ENCODE measurements around the gene PLEKHA1. TPM values are rescaled to one million over a fixed set of nuclear protein-coding genes. Genes with fewer than 3 reads are reported as not detected.

The PLEKHA1 gene
- total RNA-seq, 4 donors from 2014 or later: 19.2 to 52.2 (median 35.0) TPM

GRCh38 chr10:122407375-122408125, 33.0 kb downstream of the PLEKHA1 start:
- H3K9me3 ChIP-seq: no peaks in the 10 kb centered on the region
- H3K27ac ChIP-seq: peak overlapping the region; percentile 37 to 82 (median 42)
- no peak overlapping the region for H3K4me3 ChIP-seq
- TF ChIP-seq, protein P1, sequence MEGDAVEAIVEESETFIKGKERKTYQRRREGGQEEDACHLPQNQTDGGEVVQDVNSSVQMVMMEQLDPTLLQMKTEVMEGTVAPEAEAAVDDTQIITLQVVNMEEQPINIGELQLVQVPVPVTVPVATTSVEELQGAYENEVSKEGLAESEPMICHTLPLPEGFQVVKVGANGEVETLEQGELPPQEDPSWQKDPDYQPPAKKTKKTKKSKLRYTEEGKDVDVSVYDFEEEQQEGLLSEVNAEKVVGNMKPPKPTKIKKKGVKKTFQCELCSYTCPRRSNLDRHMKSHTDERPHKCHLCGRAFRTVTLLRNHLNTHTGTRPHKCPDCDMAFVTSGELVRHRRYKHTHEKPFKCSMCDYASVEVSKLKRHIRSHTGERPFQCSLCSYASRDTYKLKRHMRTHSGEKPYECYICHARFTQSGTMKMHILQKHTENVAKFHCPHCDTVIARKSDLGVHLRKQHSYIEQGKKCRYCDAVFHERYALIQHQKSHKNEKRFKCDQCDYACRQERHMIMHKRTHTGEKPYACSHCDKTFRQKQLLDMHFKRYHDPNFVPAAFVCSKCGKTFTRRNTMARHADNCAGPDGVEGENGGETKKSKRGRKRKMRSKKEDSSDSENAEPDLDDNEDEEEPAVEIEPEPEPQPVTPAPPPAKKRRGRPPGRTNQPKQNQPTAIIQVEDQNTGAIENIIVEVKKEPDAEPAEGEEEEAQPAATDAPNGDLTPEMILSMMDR (IDR thresholded peaks at IDR 0.05): no peak
- TF ChIP-seq EP300 (IDR thresholded peaks at IDR 0.05): peak in 1 of 2 donors; percentile 14
- no peaks in the 10 kb centered on the region for H3K27me3 ChIP-seq
- DNase-seq (ENCODE audit: low spot score in 2 of 2): peak in 1 of 2 donors; percentile 36
- H3K4me1 ChIP-seq: peaks cover 0 to 12% (median 6%) of the 10 kb centered on the region in 4 donors
- H3K36me3 ChIP-seq: peaks cover 0 to 45% (median 0%) of the 10 kb centered on the region in 3 donors
- WGBS, 2 donors: 38 to 53% methylated on average over 8 of the region's 8 CpGs

DNA sequence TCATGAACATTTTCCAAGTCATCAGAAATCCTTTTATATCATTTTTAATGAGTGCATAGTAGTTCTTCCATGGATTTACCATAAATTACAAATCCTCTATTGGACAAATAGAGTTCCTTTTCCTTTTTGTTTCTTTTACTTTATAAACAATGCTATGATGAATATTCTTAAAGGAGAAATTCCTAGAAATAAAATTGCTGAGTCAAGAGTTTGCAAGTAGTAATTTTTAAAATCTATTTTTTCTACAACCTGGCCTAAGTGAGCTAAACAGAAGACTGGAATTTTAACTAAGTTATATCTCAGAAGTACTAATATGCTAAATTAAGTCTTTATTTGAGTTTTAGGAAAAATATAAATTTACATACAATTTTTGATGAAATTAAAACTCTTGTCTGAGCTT, 38.8 kb downstream of the PLEKHA1 start:
- TF ChIP-seq, protein P1 (IDR thresholded peaks at IDR 0.05): no peak
- no peak for TF ChIP-seq EP300 (IDR thresholded peaks at IDR 0.05)
- TF ChIP-seq POLR2A (IDR thresholded peaks at IDR 0.05): no peak
- no peaks in the 10 kb centered on the region for H3K27me3 ChIP-seq
- peaks cover 0 to 10% (median 3%) of the 10 kb centered on the region in 4 donors for H3K4me1 ChIP-seq
- H3K4me3 ChIP-seq: no peak overlapping the region
- H3K27ac ChIP-seq: no peak overlapping the region
- no peak for DNase-seq (ENCODE audit: low spot score in 2 of 2)
- H3K36me3 ChIP-seq: peaks cover 0 to 48% (median 0%) of the 10 kb centered on the region in 3 donors
- no peaks in the 10 kb centered on the region for H3K9me3 ChIP-seq

DNA sequence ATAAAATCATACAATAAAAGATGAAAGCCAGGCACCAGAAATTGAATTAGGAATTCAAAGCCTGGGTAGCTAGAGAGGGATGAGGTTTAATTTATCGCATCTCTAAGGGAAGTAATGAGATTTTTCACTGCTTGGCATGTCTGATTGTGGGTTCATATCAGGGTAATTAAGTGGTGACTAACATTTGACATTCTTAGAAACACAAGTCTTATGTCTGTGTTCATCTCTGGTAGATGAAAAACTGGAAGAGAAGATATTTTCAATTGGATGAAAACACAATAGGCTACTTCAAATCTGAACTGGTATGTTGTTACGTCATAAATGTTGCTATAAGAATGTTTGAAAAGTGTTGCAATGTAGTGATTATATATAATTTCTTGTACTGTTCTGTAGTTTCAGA, 43.2 kb downstream of the PLEKHA1 start:
- no peak overlapping the region for H3K4me3 ChIP-seq
- WGBS, 2 donors: 43 to 54% methylated on average over 2 of the region's 2 CpGs
- H3K27ac ChIP-seq: peak overlapping the region in 2 of 4 donors; percentile 38 to 56
- H3K4me1 ChIP-seq: peaks cover 0 to 41% (median 15%) of the 10 kb centered on the region in 4 donors
- no peak for DNase-seq (ENCODE audit: low spot score in 2 of 2)
- H3K9me3 ChIP-seq: no peaks in the 10 kb centered on the region
- TF ChIP-seq, protein P1 (IDR thresholded peaks at IDR 0.05): no peak
- no peak for TF ChIP-seq EP300 (IDR thresholded peaks at IDR 0.05)
- H3K36me3 ChIP-seq: peaks cover 0 to 47% (median 0%) of the 10 kb centered on the region in 3 donors
- no peaks in the 10 kb centered on the region for H3K27me3 ChIP-seq

DNA sequence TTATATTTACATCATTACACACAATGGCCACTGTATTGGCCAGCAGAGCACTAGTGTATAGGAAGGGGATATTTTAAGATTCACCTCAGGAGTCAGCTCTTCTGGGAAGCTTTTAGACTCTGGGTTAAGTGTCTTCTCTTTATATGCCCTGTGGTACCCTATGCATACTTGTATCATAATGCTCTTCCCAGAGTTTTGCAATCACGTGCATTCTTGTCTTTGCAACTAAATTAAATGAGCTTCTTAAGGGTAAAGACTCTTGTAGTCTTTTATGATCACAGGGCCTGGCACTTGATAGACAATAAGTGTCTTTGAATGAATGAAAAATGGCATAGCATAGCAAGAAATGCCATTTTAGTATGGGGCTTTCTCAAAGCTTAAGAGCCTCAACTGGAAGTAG, 44.5 kb downstream of the PLEKHA1 start:
- H3K4me3 ChIP-seq: no peak overlapping the region
- H3K27ac ChIP-seq: no peak overlapping the region
- H3K4me1 ChIP-seq: peaks cover 0 to 41% (median 15%) of the 10 kb centered on the region in 4 donors
- no peaks in the 10 kb centered on the region for H3K27me3 ChIP-seq
- TF ChIP-seq POLR2A (IDR thresholded peaks at IDR 0.05) (no peak), EP300 (IDR thresholded peaks at IDR 0.05) (no peak)
- TF ChIP-seq, protein P1 (IDR thresholded peaks at IDR 0.05): no peak
- no peaks in the 10 kb centered on the region for H3K9me3 ChIP-seq
- WGBS, 2 donors: 50 to 59% methylated on average over 1 of the region's 1 CpG
- H3K36me3 ChIP-seq: peaks cover 0 to 38% (median 0%) of the 10 kb centered on the region in 3 donors
- no peak for DNase-seq (ENCODE audit: low spot score in 2 of 2)

- Histone ChIP-seq H3K4me1 (peaks cover 0 to 41% (median 15%) of the 10 kb centered on the region in 4 donors), H3K27me3 (no peaks in the 10 kb centered on the region), H3K9me3 (no peaks in the 10 kb centered on the region), H3K36me3 (peaks cover 0 to 36% (median 0%) of the 10 kb centered on the region in 3 donors), H3K27ac (peak overlapping the region in 1 of 4 donors; percentile 48), H3K4me3 (no peak overlapping the region)
- no peak for DNase-seq (ENCODE audit: low spot score in 2 of 2)
- WGBS, 2 donors: 39 to 47% methylated on average over 3 of the region's 3 CpGs
- no peak for TF ChIP-seq EP300 (IDR thresholded peaks at IDR 0.05)
- TF ChIP-seq, protein P1 (IDR thresholded peaks at IDR 0.05): no peak
- TF ChIP-seq POLR2A (IDR thresholded peaks at IDR 0.05): no peak
Measured at GRCh38 chr10:122419876-122420623, 45.5 kb downstream of the PLEKHA1 start.

All from tibial nerve (tissue), 4 donors.